Mesothelial cell of epicardium (in vitro differentiated cells): ENCODE measurements around the gene ZFP36L1. TPM values are rescaled to one million over a fixed set of nuclear protein-coding genes. Genes with fewer than 3 reads are reported as not detected.

Experiments
- DNase-seq, 2 experiments: peaks; one replicate each; pipeline ENCODE4 v3.0.0; 2021; ENCODE audit warnings: low spot score in 2 of 2; ENCODE audit not compliant: unreplicated experiment in 2 of 2
- H3K27ac Mint-ChIP-seq: 2 replicates; pipeline ENCODE4 v1.8.0; 2021; ENCODE audit warnings: mixed read lengths
- H3K27me3 Mint-ChIP-seq: 2 replicates; pipeline ENCODE4 v1.8.0; 2021; ENCODE audit warnings: low read depth, mixed read lengths
- H3K36me3 Mint-ChIP-seq: 2 replicates; pipeline ENCODE4 v1.8.0; 2021; ENCODE audit warnings: mixed read lengths
- H3K4me1 Mint-ChIP-seq: 2 replicates; pipeline ENCODE4 v1.8.0; 2021; ENCODE audit warnings: mixed read lengths
- H3K4me3 Mint-ChIP-seq: 2 replicates; pipeline ENCODE4 v1.8.0; 2021; ENCODE audit warnings: mild to moderate bottlenecking, moderate library complexity, mixed read lengths
- H3K9me3 Mint-ChIP-seq: 2 replicates; pipeline ENCODE4 v1.8.0; 2021; ENCODE audit warnings: mixed read lengths
- CTCF ChIP-seq: fragments of 200-600 bp; sonication (generic); IDR thresholded peaks from one replicate; pipeline ENCODE4 v1.5.0; 2021; ENCODE audit warnings: antibody characterized with exemption; ENCODE audit not compliant: unreplicated experiment
- total RNA-seq: library from RNA; stranded (reverse); gene quantifications from 3 replicates; pipeline ENCODE4 v1.2.1, GENCODE V29; 2021

Gene ZFP36L1
- total RNA-seq, 1 donor from 2014 or later = 377 TPM

GRCh38 chr14:68794130-68794850 lies 1.4 kb upstream of the ZFP36L1 start:
- peaks cover 32% of the 10 kb centered on the region for H3K4me1 Mint-ChIP-seq
- peak overlapping the region; percentile 90 for H3K4me3 Mint-ChIP-seq
- TF ChIP-seq CTCF = no peak
- peaks cover 34% of the 10 kb centered on the region for H3K36me3 Mint-ChIP-seq
- peak; percentile 64 to 76 for DNase-seq
- peak overlapping the region; percentile 100 for H3K27ac Mint-ChIP-seq
- H3K27me3 Mint-ChIP-seq = no peaks in the 10 kb centered on the region
- peaks cover 5% of the 10 kb centered on the region for H3K9me3 Mint-ChIP-seq

GRCh38 chr14:68793734-68794129 lies 865 bp upstream of the ZFP36L1 start:
- peaks cover 37% of the 10 kb centered on the region for H3K4me1 Mint-ChIP-seq
- H3K27me3 Mint-ChIP-seq = no peaks in the 10 kb centered on the region
- H3K27ac Mint-ChIP-seq = peak overlapping the region; percentile 100
- H3K4me3 Mint-ChIP-seq = peak overlapping the region; percentile 90
- no peak for DNase-seq
- H3K9me3 Mint-ChIP-seq = peaks cover 1% of the 10 kb centered on the region
- peaks cover 35% of the 10 kb centered on the region for H3K36me3 Mint-ChIP-seq
- no peak for TF ChIP-seq CTCF

- Mint-ChIP-seq H3K9me3 (no peaks in the 10 kb centered on the region), H3K36me3 (peaks cover 43% of the 10 kb centered on the region), H3K27ac (peak overlapping the region; percentile 100), H3K4me3 (peak overlapping the region; percentile 90), H3K4me1 (peaks cover 41% of the 10 kb centered on the region), H3K27me3 (no peaks in the 10 kb centered on the region)
- DNase-seq = no peak
- TF ChIP-seq CTCF = no peak
These were observed 239 bp downstream of the ZFP36L1 start for GRCh38 chr14:68792678-68792978.

- no peaks in the 10 kb centered on the region for H3K9me3 Mint-ChIP-seq
- no peak for TF ChIP-seq CTCF
- H3K27me3 Mint-ChIP-seq = no peaks in the 10 kb centered on the region
- peaks cover 47% of the 10 kb centered on the region for H3K36me3 Mint-ChIP-seq
- H3K4me1 Mint-ChIP-seq = peaks cover 41% of the 10 kb centered on the region
- peak in 1 of 2 experiments; percentile 48 for DNase-seq
- H3K4me3 Mint-ChIP-seq = peak overlapping the region; percentile 90
- H3K27ac Mint-ChIP-seq = peak overlapping the region; percentile 100
These were observed 777 bp downstream of the ZFP36L1 start for GRCh38 chr14:68791902-68792677.

GRCh38 chr14:68791078-68791901 lies 1.6 kb downstream of the ZFP36L1 start:
- Mint-ChIP-seq H3K27ac (peak overlapping the region; percentile 100), H3K4me1 (peaks cover 41% of the 10 kb centered on the region), H3K9me3 (no peaks in the 10 kb centered on the region), H3K36me3 (peaks cover 49% of the 10 kb centered on the region), H3K4me3 (peak overlapping the region; percentile 90), H3K27me3 (no peaks in the 10 kb centered on the region)
- DNase-seq = peak in 1 of 2 experiments; percentile 38
- TF ChIP-seq CTCF = no peak
